ENCODE measurements around the gene TRIM34.
"Not testable (repeated sequence)": the region's sequence is repeated elsewhere in the genome, so short reads cannot be mapped to it uniquely, and the experiment has no call there.

GRCh38 chr11:5602791-5603190, 22.0 kb upstream of the TRIM34 start:
- TF ChIP-seq RAD21 (IDR thresholded peaks at IDR 0.05; ENCODE audit: low read length); CTCF (conservative IDR thresholded peaks at IDR 0.05; ENCODE audit: low read depth, low read length); POLR2A (IDR thresholded peaks at IDR 0.05; ENCODE audit: low read depth, low read length); BHLHE40 (IDR thresholded peaks at IDR 0.05; ENCODE audit: low read depth, low read length); MAZ (IDR thresholded peaks at IDR 0.05; ENCODE audit: borderline replicate concordance, low read depth, low read length); MXI1 (IDR thresholded peaks at IDR 0.05; ENCODE audit: borderline replicate concordance, low read depth, low read length); CHD1 (IDR thresholded peaks at IDR 0.05; ENCODE audit: low read depth, low read length); RCOR1 (IDR thresholded peaks at IDR 0.05; ENCODE audit: insufficient replicate concordance, low read length); ELK1 (IDR thresholded peaks at IDR 0.05; ENCODE audit: borderline replicate concordance, low read depth, low read length); MAFK (IDR thresholded peaks at IDR 0.05; ENCODE audit: low read depth, low read length); SMC3 (IDR thresholded peaks at IDR 0.05; ENCODE audit: low read depth, low read length): not testable (repeated sequence)
- TF ChIP-seq, protein P1, sequence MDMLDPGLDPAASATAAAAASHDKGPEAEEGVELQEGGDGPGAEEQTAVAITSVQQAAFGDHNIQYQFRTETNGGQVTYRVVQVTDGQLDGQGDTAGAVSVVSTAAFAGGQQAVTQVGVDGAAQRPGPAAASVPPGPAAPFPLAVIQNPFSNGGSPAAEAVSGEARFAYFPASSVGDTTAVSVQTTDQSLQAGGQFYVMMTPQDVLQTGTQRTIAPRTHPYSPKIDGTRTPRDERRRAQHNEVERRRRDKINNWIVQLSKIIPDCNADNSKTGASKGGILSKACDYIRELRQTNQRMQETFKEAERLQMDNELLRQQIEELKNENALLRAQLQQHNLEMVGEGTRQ (IDR thresholded peaks at IDR 0.05; ENCODE audit: low read depth, low read length), result not testable (repeated sequence)
